HepG2 (cell line): ENCODE results near the gene ORC3. TPM values are rescaled to one million over a fixed set of nuclear protein-coding genes. Genes with fewer than 3 reads are reported as not detected.

Experiments
- ETV6 ChIP-seq: sonication (generic); formaldehyde crosslinking; conservative IDR thresholded peaks from 2 replicates; pipeline ENCODE4 v1.4.0; 2020; ENCODE audit warnings: missing genetic modification reagents
- JUNB ChIP-seq: sonication (generic); formaldehyde crosslinking; IDR thresholded peaks from 2 replicates; pipeline ENCODE4 v1.8.0; 2022; ENCODE audit warnings: missing genetic modification reagents, mild to moderate bottlenecking, borderline replicate concordance
- PRDM15 ChIP-seq: sonication (generic); formaldehyde crosslinking; IDR thresholded peaks from 2 replicates; pipeline ENCODE4 v1.4.0; 2020; ENCODE audit warnings: missing genetic modification reagents
- TBP ChIP-seq: sonication (generic); formaldehyde crosslinking; IDR thresholded peaks from 2 replicates; pipeline ENCODE4 v1.5.0; 2020; ENCODE audit warnings: missing genetic modification reagents
- TGIF2 ChIP-seq: IDR thresholded peaks from 2 replicates; pipeline ENCODE4 v1.6.1; 2016; ENCODE audit warnings: control low read depth, missing compliant biosample characterization
- ZFP41 ChIP-seq: sonication (generic); formaldehyde crosslinking; IDR thresholded peaks from 2 replicates; pipeline ENCODE4 v1.4.0; 2020; ENCODE audit warnings: mild to moderate bottlenecking, missing genetic modification reagents, borderline replicate concordance
- ZNF138 ChIP-seq: sonication (generic); formaldehyde crosslinking; IDR thresholded peaks from 2 replicates; pipeline ENCODE4 v1.5.0; 2020; ENCODE audit warnings: mild to moderate bottlenecking, low read depth, missing genetic modification reagents
- ZNF318 ChIP-seq: sonication (generic); formaldehyde crosslinking; IDR thresholded peaks from 2 replicates; pipeline ENCODE4 v1.4.0; 2020; ENCODE audit warnings: mild to moderate bottlenecking, missing genetic modification reagents
- ZNF619 ChIP-seq: sonication (generic); formaldehyde crosslinking; IDR thresholded peaks from 2 replicates; pipeline ENCODE4 v1.4.0; 2020; ENCODE audit warnings: mild to moderate bottlenecking, missing genetic modification reagents
- ZNF792 ChIP-seq: IDR thresholded peaks from 2 replicates; pipeline ENCODE4 v1.6.1; 2016
- ZNF891 ChIP-seq: sonication (generic); formaldehyde crosslinking; IDR thresholded peaks from 2 replicates; pipeline ENCODE4 v1.5.0; 2020; ENCODE audit warnings: mild to moderate bottlenecking, missing genetic modification reagents
- polyA plus RNA-seq, 8 experiments: library from polyadenylated mRNA; depleted of rRNA in 3 of 8; stranded (reverse) in 7 of 8; unstranded in 1 of 8; fragments of >200 nt; fragmentation: Illumina TruSeq in 4 of 8; extraction: Trizol in 4 of 8; gene quantifications; 2 replicates each; pipeline versions ENCODE4 v1.2.1 to v1.2.3, GENCODE V29; 2011 to 2016; ENCODE audit warnings: low read depth in 4 of 8, missing spikeins in 1 of 8, mixed read lengths in 1 of 8; ENCODE audit not compliant: insufficient read depth in 1 of 8
- total RNA-seq, 5 experiments: library from RNA; depleted of rRNA; stranded (reverse); fragments of >200 nt; fragmentation: Illumina TruSeq; extraction: Trizol; gene quantifications; 2 replicates each; pipeline ENCODE4 v1.2.3, GENCODE V29; 2016; ENCODE audit warnings: low read depth in 1 of 5
- TF ChIP-seq, protein P1 (sequence below): sonication (generic); formaldehyde crosslinking; IDR thresholded peaks from 2 replicates; pipeline ENCODE4 v1.5.1; 2020; ENCODE audit warnings: missing genetic modification reagents, mild to moderate bottlenecking, borderline replicate concordance
- TF ChIP-seq, protein P2 (sequence below): sonication (generic); formaldehyde crosslinking; IDR thresholded peaks from 2 replicates; pipeline ENCODE4 v1.4.0; 2020; ENCODE audit warnings: mild to moderate bottlenecking, missing genetic modification reagents

ORC3 gene
- total and polyA plus RNA-seq, 2 of the 13 experiments (the other 11 are each of a cell fraction or from before 2014, with no cell fraction given), result 21.8 to 43.5 TPM

GRCh38 chr6:87700397-87701343 is 110.7 kb downstream of the ORC3 start (continued):
- TF ChIP-seq ZNF318 (CRISPR knock-in tag) (no peak), ZNF138 (CRISPR knock-in tag) (no peak), TGIF2 (CRISPR knock-in tag) (peak; percentile 57; the same call in 1 of the 2 replicates), PRDM15 (CRISPR knock-in tag) (no peak), ZNF619 (CRISPR knock-in tag) (no peak), JUNB (CRISPR knock-in tag) (no peak), ZFP41 (CRISPR knock-in tag) (no peak), ETV6 (CRISPR knock-in tag) (no peak), ZNF891 (CRISPR knock-in tag) (no peak), ZNF792 (CRISPR knock-in tag) (no peak), TBP (no peak)
- TF ChIP-seq, protein P1, sequence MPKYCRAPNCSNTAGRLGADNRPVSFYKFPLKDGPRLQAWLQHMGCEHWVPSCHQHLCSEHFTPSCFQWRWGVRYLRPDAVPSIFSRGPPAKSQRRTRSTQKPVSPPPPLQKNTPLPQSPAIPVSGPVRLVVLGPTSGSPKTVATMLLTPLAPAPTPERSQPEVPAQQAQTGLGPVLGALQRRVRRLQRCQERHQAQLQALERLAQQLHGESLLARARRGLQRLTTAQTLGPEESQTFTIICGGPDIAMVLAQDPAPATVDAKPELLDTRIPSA (CRISPR knock-in tag), result no peak
- TF ChIP-seq, protein P2, sequence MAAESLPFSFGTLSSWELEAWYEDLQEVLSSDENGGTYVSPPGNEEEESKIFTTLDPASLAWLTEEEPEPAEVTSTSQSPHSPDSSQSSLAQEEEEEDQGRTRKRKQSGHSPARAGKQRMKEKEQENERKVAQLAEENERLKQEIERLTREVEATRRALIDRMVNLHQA (CRISPR knock-in tag), result no peak
